HuH-7.5 (cell line): ENCODE measurements around the gene HIVEP3.

ENCODE experiments used
- DNase-seq: peaks from one replicate; pipeline ENCODE4 v3.0.0; 2011; ENCODE audit warnings: low spot score

Gene HIVEP3

DNA sequence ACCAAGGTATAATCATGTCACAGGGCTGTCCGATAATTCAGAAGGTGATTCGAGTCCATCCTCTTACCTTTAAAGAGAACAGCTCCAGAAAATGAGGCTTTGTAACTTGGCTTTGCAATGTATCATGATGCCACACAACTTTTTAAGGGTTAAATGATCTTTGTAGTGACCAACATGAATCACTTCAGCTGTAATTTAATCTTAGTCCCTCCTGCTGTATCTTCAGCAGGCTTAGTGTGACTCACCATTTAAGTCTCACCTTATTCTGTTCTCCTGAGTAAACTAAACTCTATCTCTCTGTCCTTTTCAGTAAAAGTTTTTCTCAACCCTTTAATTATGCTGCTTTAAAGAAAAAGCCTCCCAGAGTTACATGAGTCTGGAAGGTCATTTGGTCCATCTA, 1.9 kb upstream of the HIVEP3 start:
- no peak for DNase-seq

DNA sequence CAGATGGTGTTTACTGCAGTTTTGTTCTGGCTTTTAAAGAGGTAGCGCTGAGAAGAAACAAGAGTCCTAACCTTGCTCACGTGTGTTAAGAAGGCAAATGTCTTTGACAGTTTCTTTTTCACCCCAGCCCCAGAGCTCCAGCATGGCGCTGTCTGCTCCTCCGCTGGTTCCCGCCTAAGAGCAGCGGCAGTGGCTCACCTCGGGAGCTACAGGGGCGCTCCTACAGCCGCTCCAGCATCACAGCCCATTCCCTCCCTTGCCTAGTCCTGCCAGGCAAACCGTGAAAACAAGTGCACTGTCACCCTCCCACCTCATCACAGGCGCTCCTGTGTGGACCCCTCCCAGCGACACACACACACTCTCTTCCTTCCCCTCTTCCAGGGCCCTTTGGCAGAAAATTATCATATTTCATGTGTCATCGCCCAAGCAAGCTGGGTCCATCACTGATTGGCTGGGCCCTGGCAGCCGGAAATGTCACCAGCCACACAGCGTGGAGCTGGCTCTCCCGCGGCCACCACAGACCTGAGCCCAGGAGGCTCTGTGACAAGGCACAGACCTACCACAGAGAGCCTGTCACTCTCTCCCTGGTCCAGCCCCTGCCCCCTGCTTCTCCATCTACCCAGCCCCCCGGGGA, 1.2 kb upstream of the HIVEP3 start:
- DNase-seq, result no peak

- no peak for DNase-seq
Observed at GRCh38 chr1:41919131-41919530, 409 bp upstream of the HIVEP3 start.

- DNase-seq, result no peak
Observed at GRCh38 chr1:41917835-41918449, 780 bp downstream of the HIVEP3 start.

GRCh38 chr1:41917076-41917475, 1.6 kb downstream of the HIVEP3 start:
- DNase-seq, result no peak

- no peak for DNase-seq
Observed at GRCh38 chr1:41915786-41916571, 2.7 kb downstream of the HIVEP3 start.

DNA sequence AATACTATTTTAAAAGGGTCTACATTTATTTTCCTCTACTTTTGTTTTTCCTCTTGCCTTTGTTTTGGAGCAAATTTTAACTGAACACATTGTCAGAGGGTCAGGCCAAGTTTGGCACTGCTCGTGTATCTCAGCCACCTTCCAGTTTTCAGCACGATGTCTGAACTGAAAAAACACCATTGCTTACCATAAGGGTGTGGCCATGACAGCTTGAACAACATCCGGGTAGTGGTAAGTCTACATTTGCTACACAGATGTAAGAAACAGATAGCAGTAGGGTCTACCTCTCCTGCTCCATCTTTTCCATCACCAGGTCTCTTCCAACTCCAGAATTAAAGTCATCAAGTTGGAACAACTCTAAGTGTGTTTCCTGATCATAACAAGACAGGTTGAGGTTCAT, 4.2 kb downstream of the HIVEP3 start:
- no peak for DNase-seq

GRCh38 chr1:41913014-41913413, 5.7 kb downstream of the HIVEP3 start:
- no peak for DNase-seq

DNA sequence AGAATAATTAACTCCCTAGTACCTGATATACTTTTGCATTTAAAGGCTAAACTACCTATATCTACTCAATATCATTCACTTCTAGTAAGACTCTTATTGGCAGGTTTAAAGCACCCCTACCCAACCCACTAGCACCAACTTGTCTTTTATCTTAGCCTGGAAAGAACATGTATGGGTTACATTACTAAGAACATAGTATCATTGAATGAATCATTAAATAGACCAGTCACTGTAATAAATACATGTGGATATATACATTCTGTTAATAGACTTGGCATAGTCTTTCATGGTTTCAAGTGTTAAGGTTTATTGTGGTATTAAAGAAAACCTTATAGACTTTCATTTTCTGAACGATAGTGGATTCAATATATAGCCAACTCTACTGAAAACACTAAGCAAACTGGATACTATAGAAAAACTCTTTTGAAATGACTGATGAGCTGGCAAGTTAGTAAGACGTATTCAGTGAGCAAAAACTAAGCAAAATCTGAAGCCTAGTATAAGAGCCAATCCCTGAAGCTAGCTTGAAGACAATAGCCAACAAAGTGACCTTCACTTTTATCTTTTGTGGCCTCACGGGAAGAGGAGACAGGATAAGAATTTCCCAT, 10.3 kb downstream of the HIVEP3 start:
- DNase-seq, result no peak

- no peak for DNase-seq
Observed at GRCh38 chr1:41907446-41907845, 11.3 kb downstream of the HIVEP3 start.

GRCh38 chr1:41906943-41907342, 11.8 kb downstream of the HIVEP3 start:
- DNase-seq, result no peak

DNA sequence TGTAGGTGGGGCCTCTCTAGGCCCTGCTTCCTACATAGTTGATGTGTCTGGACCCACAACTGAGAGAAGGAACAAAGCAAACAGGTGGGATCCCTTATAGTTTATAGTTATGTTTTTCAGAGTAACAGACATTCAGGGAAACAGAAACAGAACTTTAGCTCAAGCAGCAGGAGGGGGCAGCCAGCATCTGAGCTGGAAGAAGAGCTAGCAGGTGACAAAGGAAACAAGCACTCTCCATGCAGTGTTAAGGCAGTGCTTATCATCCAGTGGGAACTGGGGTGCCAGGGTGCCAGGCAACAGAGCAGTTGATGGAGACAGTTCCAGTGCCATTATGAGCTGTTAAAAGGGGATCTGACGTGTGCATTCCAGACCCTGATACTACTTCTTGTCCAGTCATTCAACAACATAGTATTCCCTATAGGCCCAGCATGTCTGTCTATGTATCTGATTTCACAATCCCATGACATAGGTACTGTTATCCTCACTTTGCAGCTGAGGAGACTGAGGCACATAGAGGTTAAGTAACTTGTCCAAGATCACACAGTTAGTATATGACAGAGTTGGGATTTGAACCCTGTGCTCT, 13.5 kb downstream of the HIVEP3 start:
- DNase-seq, result no peak

DNA sequence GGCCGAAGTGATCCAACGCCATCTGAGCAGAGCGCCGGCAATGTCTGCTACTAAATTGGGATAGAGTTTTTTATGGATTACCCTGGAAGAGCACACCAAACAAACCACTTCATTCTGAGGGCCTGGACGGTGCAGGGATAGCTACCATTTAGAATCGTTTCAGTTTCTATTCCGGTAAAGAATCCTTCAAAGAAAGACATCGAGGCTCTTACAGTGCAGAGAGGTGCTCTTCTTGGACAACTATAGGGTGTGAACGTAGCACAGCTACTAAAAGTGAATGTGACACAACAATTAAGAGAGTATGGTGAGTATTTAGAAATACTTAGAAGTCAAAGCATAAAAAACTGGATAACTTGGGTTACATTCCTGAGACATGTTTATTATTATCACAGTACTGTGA, 16.1 kb downstream of the HIVEP3 start:
- no peak for DNase-seq

DNA sequence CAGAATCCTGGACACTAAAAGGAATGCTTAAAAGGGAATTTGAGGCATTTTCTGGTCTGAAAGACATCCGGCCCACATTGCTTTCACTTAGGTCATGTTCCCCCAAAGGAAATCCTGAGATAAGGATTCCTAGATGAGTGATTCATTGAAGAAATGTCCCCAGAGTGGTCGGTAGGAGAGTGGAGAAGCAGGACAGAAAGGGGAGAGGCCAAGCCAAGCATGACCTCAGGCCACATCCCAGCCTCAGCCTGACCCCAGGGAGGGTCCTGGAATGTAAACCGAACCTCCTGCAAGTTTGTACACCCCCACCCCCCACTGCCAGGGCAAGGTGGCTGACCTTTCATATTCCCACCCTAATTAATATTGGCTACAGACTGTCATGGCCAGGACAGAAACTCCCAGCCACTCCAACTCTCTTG, 16.6 kb downstream of the HIVEP3 start:
- no peak for DNase-seq

DNA sequence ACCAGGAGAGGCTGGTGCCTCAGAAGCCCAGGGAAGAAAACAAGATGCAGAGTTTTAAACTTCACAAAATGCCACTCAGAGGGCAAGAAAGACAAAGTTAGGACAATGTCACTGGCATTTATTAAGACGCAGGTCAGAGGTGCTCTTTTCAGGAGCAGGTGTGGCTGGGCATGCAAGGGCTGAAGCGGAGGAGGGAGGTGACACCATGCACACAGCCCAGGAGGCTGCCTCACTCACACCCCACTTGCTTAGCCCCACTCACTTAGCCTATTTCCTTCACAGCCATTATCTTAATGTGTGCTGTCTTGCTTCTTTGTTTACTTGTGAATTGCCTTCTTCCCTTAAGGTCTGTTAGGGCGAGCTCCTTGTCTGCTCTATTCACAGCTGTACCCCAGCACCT, 17.2 kb downstream of the HIVEP3 start:
- DNase-seq, result no peak

GRCh38 chr1:41900603-41901444, 17.9 kb downstream of the HIVEP3 start:
- no peak for DNase-seq

DNA sequence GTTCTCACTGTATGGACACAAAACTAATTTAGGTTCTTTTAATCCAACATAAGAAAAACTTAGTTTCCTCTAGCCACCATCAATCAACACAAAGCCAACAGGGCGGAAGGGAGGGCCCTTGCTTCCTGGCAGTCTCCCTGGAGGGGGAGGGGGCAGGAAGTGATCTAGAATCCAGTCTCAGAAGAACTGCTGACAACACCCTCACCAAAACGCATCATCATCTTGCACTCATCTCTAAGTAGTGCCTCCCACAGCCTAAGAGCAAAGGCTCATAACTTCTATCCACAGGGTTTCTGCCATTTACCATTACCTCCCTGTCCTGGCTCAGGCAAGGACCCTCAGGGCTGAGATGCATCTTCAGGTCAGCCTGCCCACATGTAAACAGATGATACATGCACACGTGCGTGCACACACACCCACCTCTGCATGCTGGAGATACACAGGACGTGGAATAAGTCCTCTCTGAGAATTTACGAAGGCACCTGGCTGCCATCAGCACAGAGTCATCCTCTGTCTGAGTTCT, 20.5 kb downstream of the HIVEP3 start:
- no peak for DNase-seq

GRCh38 chr1:41895552-41895951, 23.2 kb downstream of the HIVEP3 start:
- DNase-seq, result no peak

GRCh38 chr1:41894808-41895483, 23.8 kb downstream of the HIVEP3 start:
- no peak for DNase-seq

GRCh38 chr1:41894101-41894807, 24.5 kb downstream of the HIVEP3 start:
- DNase-seq, result no peak
